GM12873 (cell line): ENCODE measurements around the gene DMBT1.

Experiments used
- TF ChIP-seq, protein P1 (sequence below): IDR thresholded peaks from 2 replicates; pipeline ENCODE4 v1.5.1; 2012; ENCODE audit warnings: low read depth, mild to moderate bottlenecking, moderate library complexity, low read length, control low read depth; ENCODE audit not compliant: insufficient read depth; ENCODE audit errors: missing control alignments

Gene DMBT1

DNA sequence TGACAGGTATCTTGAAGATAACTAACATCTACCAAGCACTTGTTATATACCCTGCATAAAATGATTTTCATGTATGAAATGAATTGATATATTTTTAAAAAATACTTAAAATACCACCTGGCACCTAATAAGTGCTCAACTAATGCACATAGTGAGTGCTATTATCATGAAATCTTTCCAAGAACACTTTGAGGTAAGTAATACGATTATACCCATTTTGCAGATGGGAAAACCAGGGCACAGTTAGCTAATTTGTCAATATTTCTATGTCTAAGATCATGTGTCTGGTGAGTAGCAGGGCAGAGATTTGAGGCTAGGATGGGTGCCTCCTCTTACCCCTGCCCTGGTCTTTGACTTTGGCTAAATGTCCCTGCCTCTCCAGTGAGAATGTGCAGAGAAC is 6.1 kb downstream of the DMBT1 start:
- TF ChIP-seq, protein P1, sequence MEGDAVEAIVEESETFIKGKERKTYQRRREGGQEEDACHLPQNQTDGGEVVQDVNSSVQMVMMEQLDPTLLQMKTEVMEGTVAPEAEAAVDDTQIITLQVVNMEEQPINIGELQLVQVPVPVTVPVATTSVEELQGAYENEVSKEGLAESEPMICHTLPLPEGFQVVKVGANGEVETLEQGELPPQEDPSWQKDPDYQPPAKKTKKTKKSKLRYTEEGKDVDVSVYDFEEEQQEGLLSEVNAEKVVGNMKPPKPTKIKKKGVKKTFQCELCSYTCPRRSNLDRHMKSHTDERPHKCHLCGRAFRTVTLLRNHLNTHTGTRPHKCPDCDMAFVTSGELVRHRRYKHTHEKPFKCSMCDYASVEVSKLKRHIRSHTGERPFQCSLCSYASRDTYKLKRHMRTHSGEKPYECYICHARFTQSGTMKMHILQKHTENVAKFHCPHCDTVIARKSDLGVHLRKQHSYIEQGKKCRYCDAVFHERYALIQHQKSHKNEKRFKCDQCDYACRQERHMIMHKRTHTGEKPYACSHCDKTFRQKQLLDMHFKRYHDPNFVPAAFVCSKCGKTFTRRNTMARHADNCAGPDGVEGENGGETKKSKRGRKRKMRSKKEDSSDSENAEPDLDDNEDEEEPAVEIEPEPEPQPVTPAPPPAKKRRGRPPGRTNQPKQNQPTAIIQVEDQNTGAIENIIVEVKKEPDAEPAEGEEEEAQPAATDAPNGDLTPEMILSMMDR, result no peak

DNA sequence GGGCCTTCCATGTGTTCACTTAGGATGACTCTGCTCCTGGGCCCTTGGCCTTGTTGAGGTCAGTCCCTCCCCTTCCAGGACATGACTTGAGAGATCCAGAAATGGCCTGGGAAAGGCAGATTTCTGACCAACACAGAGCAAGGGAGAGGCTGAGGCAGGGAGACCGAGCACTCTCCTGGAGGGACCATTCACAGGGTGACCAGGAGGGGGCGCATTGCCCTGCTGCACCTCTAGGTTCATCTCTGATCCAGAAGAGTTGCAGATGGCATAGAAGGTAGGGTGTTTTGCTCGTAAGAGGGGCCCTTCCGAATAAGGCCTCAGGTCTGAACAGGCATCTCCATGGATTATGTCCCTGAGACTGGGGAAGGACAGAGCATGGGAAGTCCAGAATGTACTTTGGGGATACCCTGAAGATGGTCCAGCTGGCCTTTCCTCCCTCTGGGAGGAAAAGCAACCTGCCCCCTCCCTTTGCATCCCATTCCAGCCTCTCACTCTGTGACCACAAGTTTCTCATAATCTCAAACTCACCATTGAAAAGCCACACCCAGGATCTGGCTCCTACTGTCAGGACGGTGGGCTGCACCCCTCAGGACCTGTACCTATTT is 6.6 kb downstream of the DMBT1 start:
- TF ChIP-seq, protein P1, result peak; percentile 85

DNA sequence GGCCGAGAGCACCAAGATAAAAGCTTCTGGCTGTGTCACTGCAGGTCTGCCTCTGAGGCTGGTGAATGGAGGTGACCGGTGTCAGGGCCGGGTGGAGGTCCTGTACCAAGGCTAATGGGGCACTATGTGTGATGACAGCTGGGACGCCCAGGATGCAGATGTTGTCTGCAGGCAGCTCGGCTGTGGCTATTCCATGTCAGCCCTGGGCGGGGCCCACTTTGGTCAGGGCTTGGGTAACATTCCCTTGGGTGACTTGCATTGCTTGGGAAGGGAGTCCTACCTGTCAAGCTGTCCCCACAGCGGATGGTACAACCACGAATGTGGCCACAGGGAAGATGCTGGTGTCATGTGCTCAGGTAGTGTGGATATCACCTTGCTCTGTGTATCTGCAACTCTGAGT is 8.0 kb downstream of the DMBT1 start:
- TF ChIP-seq, protein P1, result no peak

GRCh38 chr10:122570920-122571319 is 10.4 kb downstream of the DMBT1 start:
- TF ChIP-seq, protein P1, result no peak

DNA sequence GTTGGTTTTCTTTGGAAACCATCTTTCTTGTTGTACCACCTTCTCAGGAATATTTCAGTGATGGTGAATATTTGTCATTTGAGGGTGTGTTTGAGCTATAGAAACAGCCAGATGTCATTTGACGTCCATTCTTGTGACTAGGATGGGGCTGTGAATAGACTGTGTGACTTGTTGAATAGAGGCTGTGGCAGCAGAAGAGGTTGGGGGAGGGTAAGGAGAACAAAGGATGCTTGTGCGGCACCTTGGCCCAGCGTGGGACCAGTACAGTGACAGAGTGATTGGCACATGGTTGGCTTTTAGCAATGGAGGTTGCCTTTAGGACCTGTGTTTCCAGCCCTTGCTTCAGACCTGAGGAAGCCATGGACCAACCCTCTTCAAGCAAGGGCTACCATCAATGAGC is 11.3 kb downstream of the DMBT1 start:
- TF ChIP-seq, protein P1, result no peak

DNA sequence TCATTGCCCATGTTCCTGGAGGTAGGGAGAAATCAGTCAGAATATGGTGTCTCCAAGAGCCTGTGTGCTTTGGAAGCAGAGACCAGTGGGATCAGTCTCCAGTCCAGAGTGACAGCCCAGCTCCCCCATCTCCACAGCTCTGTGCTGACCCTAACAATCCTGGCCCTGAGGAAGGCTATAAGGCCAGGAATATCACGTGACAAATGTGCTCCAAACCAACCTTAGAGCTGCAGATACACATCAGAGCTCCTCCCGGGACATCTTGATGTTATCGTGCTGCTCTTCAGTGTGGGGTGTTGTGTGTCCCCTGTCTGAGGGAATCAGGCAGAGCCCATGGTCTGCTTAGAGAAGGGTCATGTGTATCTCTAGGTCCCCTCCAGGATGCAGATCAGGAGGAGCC is 15.2 kb downstream of the DMBT1 start:
- TF ChIP-seq, protein P1, result no peak

DNA sequence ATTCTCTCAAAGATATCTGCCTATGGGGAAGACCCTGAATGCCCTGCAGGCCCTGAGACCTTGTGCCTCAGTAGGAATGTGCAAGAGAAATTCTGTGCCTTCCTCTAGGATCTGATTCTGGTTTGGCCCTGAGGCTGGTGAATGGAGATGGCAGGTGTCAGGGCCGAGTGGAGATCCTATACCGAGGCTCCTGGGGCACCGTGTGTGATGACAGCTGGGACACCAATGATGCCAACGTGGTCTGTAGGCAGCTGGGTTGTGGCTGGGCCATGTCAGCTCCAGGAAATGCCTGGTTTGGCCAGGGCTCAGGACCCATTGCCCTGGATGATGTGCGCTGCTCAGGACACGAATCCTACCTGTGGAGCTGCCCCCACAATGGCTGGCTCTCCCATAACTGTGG is 15.7 kb downstream of the DMBT1 start:
- TF ChIP-seq, protein P1, result no peak
